HepG2 (cell line): ENCODE data around the gene TMEM266. TPM values are rescaled to one million over a fixed set of nuclear protein-coding genes. Genes with fewer than 3 reads are reported as not detected.
A peak's percentile ranks its signal among the peaks of the same experiment; 100 is the strongest.

ENCODE experiments used
- ATAC-seq: fragments of 200-7000 bp; cut with Tn5 transposase; 3 replicates; pipeline ENCODE4 v1.9.1; 2020; ENCODE audit warnings: mild to moderate bottlenecking, moderate library complexity
- BruUV-seq: library from RNA; stranded (reverse); fragments of 400-500 nt; replicated peaks from 2 replicates; lab custom pipeline; 2021; lab: Mats Ljungman, UMichigan
- CTCF ChIA-PET: fragments of 300-600 bp; formaldehyde crosslinking; extraction: SDS; loops from one replicate; lab custom pipeline; 2021; ENCODE audit warnings: low total read pairs, inconsistent platforms, low intra/inter-chr PET ratio; lab: Yijun Ruan, JAX
- POLR2A ChIA-PET: fragments of 350-600 bp; sonication (Branson Sonifier 250); formaldehyde crosslinking; loops from one replicate; lab custom pipeline; 2020; ENCODE audit warnings: antibody characterized with exemption, inconsistent platforms; lab: Yijun Ruan, JAX
- DNase-seq: peaks from one replicate; pipeline ENCODE4 v3.0.0-alpha.2; 2015; ENCODE audit warnings: low spot score
- FAIRE-seq: peaks from 3 replicates; lab custom pipeline; 2011; peaks lifted over from hg19 to GRCh38; lab: Jason Lieb, UNC
- H2AFZ ChIP-seq: one replicate; pipeline ENCODE4 v1.6.1; 2011; ENCODE audit warnings: low read length, inconsistent platforms
- H3K27ac ChIP-seq: fragments of 300-600 bp; 3 replicates; pipeline ENCODE4 v1.8.0; 2011; ENCODE audit warnings: mixed run types, mild to moderate bottlenecking, mixed read lengths, low read length, inconsistent platforms; ENCODE audit not compliant: insufficient read depth; ENCODE audit errors: extremely low read length
- H3K27me3 ChIP-seq, 2 experiments: fragments of 200-600 bp in 1 of 2; 2 replicates in 1 of 2; 3 replicates in 1 of 2; pipeline versions ENCODE4 v1.6.0 to v1.8.0; 2011; ENCODE audit warnings: low read length in 2 of 2, mild to moderate bottlenecking in 2 of 2, moderate library complexity in 2 of 2, inconsistent platforms in 1 of 2; ENCODE audit not compliant: insufficient read depth in 2 of 2, control insufficient read depth in 1 of 2
- H3K36me3 ChIP-seq, 2 experiments: fragments of 200-600 bp in 1 of 2; replicated peaks in 1 of 2; 2 replicates in 1 of 2; 3 replicates in 1 of 2; pipeline versions ENCODE4 v1.5.1 to v1.8.0; 2011; ENCODE audit warnings: low read length in 2 of 2, inconsistent platforms in 1 of 2; ENCODE audit not compliant: insufficient read depth in 2 of 2, control insufficient read depth in 1 of 2
- H3K4me1 ChIP-seq: 2 replicates; pipeline ENCODE4 v1.5.1; 2012; ENCODE audit warnings: low read length, inconsistent platforms; ENCODE audit not compliant: insufficient read depth
- H3K4me2 ChIP-seq: 2 replicates; pipeline ENCODE4 v1.6.0; 2011; ENCODE audit warnings: low read depth, low read length, inconsistent platforms
- H3K4me3 ChIP-seq, 3 experiments: fragments of 200-600 bp in 1 of 3; sonication (generic), shearing (Covaris generic) in 1 of 3; replicated peaks in 1 of 3; 2 replicates each; pipeline ENCODE4 v1.5.1; 2011 to 2016; ENCODE audit warnings: low read length in 3 of 3, inconsistent platforms in 2 of 3, low read depth in 2 of 3, mild to moderate bottlenecking in 2 of 3, control low read depth in 1 of 3, mixed read lengths in 1 of 3; ENCODE audit not compliant: insufficient read depth in 1 of 3
- H3K79me2 ChIP-seq: one replicate; pipeline ENCODE4 v1.6.1; 2011; ENCODE audit warnings: low read length, inconsistent platforms; ENCODE audit not compliant: insufficient read depth
- H3K9ac ChIP-seq: 2 replicates; pipeline ENCODE4 v1.6.0; 2011; ENCODE audit warnings: mild to moderate bottlenecking, low read depth, low read length, inconsistent platforms; ENCODE audit not compliant: insufficient read depth
- H3K9me3 ChIP-seq: 2 replicates; pipeline ENCODE4 v1.5.1; 2012; ENCODE audit warnings: mild to moderate bottlenecking, low read length
- H4K20me1 ChIP-seq: 2 replicates; pipeline ENCODE4 v1.6.0; 2011; ENCODE audit warnings: inconsistent platforms, mild to moderate bottlenecking, low read length, moderate library complexity; ENCODE audit not compliant: insufficient read depth
- CEBPZ ChIP-seq: IDR thresholded peaks from 2 replicates; pipeline ENCODE4 v1.6.1; 2012; ENCODE audit warnings: low read length, improper control_type of control experiment
- MAFF ChIP-seq: IDR thresholded peaks from 2 replicates; pipeline ENCODE4 v1.6.1; 2011; ENCODE audit warnings: low read depth, low read length, improper control_type of control experiment
- MAFK ChIP-seq, 2 experiments: IDR thresholded peaks in 1 of 2; conservative IDR thresholded peaks in 1 of 2; 2 replicates each; pipeline ENCODE4 v1.6.1; 2011; ENCODE audit warnings: improper control_type of control experiment in 2 of 2, low read length in 2 of 2
- NR1H2 ChIP-seq: sonication (generic); formaldehyde crosslinking; IDR thresholded peaks from 2 replicates; pipeline ENCODE4 v1.8.1; 2022; ENCODE audit warnings: low read depth, missing genetic modification reagents, borderline replicate concordance
- PHF21A ChIP-seq: sonication (generic); formaldehyde crosslinking; IDR thresholded peaks from 2 replicates; pipeline ENCODE4 v1.5.0; 2020; ENCODE audit warnings: mild to moderate bottlenecking, missing genetic modification reagents
- SATB2 ChIP-seq: sonication (generic); formaldehyde crosslinking; IDR thresholded peaks from 2 replicates; pipeline ENCODE4 v1.5.0; 2020; ENCODE audit warnings: missing genetic modification reagents
- ZNF24 ChIP-seq: fragments of 450-650 bp; IDR thresholded peaks from 2 replicates; pipeline ENCODE4 v1.6.1; 2017; ENCODE audit warnings: antibody characterized with exemption, mild to moderate bottlenecking
- WGBS: methylation state at CpG from one replicate; pipeline ENCODE4 v1.1.6; 2017; ENCODE audit warnings: low lambda C conversion rate; 5-methylcytosine and 5-hydroxymethylcytosine counted together
- in situ Hi-C: cut with HindIII; loops from 2 replicates; pipeline ENCODE4 v1.10.0; 2017; ENCODE audit warnings: low pct_unique_long_range_greater_than_20kb; ENCODE audit not compliant: extremely low pct_ligation_motif_present
- intact Hi-C: fragments of 100-400 bp; cut with micrococcal nuclease; formaldehyde crosslinking; loops from one replicate; pipeline ENCODE4 v1.10.0; 2022; ENCODE audit not compliant: unreplicated experiment
- polyA plus RNA-seq, 8 experiments: library from polyadenylated mRNA; depleted of rRNA in 3 of 8; stranded (reverse) in 7 of 8; unstranded in 1 of 8; fragments of >200 nt; fragmentation: Illumina TruSeq in 4 of 8; extraction: Trizol in 4 of 8; gene quantifications; 2 replicates each; pipeline versions ENCODE4 v1.2.1 to v1.2.3, GENCODE V29; 2011 to 2016; ENCODE audit warnings: low read depth in 4 of 8, missing spikeins in 1 of 8, mixed read lengths in 1 of 8; ENCODE audit not compliant: insufficient read depth in 1 of 8
- total RNA-seq, 5 experiments: library from RNA; depleted of rRNA; stranded (reverse); fragments of >200 nt; fragmentation: Illumina TruSeq; extraction: Trizol; gene quantifications; 2 replicates each; pipeline ENCODE4 v1.2.3, GENCODE V29; 2016; ENCODE audit warnings: low read depth in 1 of 5

TMEM266 gene
- total and polyA plus RNA-seq, 2 of the 13 experiments (the other 11 are each of a cell fraction or from before 2014, with no cell fraction given) = 0.04 TPM; not detected in 1

GRCh38 chr15:76024021-76024768, 35.6 kb upstream of the TMEM266 start (continued):
- TF ChIP-seq ZNF24 = no peak
- TF ChIP-seq SATB2 (CRISPR knock-in tag) = no peak
- no peak for TF ChIP-seq PHF21A (CRISPR knock-in tag)
- no peak for TF ChIP-seq CEBPZ

DNA sequence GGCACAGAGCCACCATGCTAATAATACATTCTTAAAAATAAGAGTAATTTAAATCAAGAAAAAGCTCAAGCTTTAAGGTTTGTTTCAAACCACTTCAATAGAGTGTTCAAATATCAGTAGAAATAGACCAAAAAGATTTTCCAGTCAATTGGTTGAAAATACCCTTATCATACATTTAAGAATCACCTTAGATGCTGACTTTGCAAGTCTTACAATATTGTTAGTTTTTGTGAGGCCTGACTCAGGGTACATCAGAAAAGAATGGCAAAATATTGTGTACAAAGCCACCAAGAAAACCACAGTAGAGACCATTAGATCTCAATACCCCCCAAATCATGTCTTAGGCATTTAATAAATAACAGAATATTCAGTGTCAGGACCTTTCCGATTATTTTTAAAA, 27.7 kb upstream of the TMEM266 start:
- no peak for FAIRE-seq
- no peak overlapping the region for H3K27ac ChIP-seq
- H3K79me2 ChIP-seq = no peaks in the 10 kb centered on the region
- CTCF ChIA-PET = no interaction called here
- H3K4me3 ChIP-seq = no peak overlapping the region
- DNase-seq = no peak
- no peaks in the 10 kb centered on the region for H4K20me1 ChIP-seq
- ATAC-seq = no peak
- no peaks in the 10 kb centered on the region for H3K9me3 ChIP-seq
- H3K4me2 ChIP-seq = no peak overlapping the region
- TF ChIP-seq NR1H2 (no peak), MAFF (peak; percentile 55), MAFK (conservative IDR thresholded peaks at IDR 0.05 in 1 of 2, IDR thresholded peaks at IDR 0.05 in 1 of 2; ENCODE audit: low read length in 2 of 2) (peak; percentile 59 to 62)
- no TSS peak for BruUV-seq
- H3K4me1 ChIP-seq = no peaks in the 10 kb centered on the region
- intact Hi-C loops (no loop called here), in situ Hi-C loops (no loop called here)
- no peak overlapping the region for H2AFZ ChIP-seq
- POLR2A ChIA-PET = no interaction called here
- H3K27me3 ChIP-seq = peaks cover 0 to 7% of the 10 kb centered on the region in 2 experiments; a peak in 1 of 5 replicates
- no peak overlapping the region for H3K9ac ChIP-seq
- WGBS = 0% methylated on average over 1 of the region's 1 CpG
- H3K36me3 ChIP-seq = no peaks in the 10 kb centered on the region
